Large intestine (tissue), 3 donors: ENCODE measurements around the gene PRICKLE1. TPM values are rescaled to one million over a fixed set of nuclear protein-coding genes. Genes with fewer than 3 reads are reported as not detected.

Experiments used
- DNase-seq, 2 donors: peaks; one replicate each; pipeline versions ENCODE4 v3.0.0 to v3.0.0-alpha.2; 2013
- H3K27ac ChIP-seq: one replicate; pipeline ENCODE4 v1.5.1; 2013; ENCODE audit warnings: low read length
- H3K27me3 ChIP-seq: 2 replicates; pipeline ENCODE4 v1.6.1; 2013; ENCODE audit warnings: low read length; ENCODE audit not compliant: control insufficient read depth, insufficient read depth
- H3K36me3 ChIP-seq: 2 replicates; pipeline ENCODE4 v1.6.1; 2013; ENCODE audit warnings: low read length; ENCODE audit not compliant: control insufficient read depth, insufficient read depth
- H3K4me1 ChIP-seq: one replicate; pipeline ENCODE4 v1.6.1; 2013; ENCODE audit warnings: low read length; ENCODE audit not compliant: control insufficient read depth, insufficient read depth
- H3K4me3 ChIP-seq: one replicate; pipeline ENCODE4 v1.5.1; 2013; ENCODE audit warnings: low read length
- H3K9me3 ChIP-seq: one replicate; pipeline ENCODE4 v1.6.1; 2013; ENCODE audit warnings: mild to moderate bottlenecking, low read depth, low read length, moderate library complexity; ENCODE audit not compliant: control insufficient read depth
- WGBS: methylation state at CpG from one replicate; pipeline ENCODE4 v1.1.5; 2013; ENCODE audit warnings: low lambda C conversion rate; ENCODE audit not compliant: insufficient coverage; 5-methylcytosine and 5-hydroxymethylcytosine counted together
- polyA plus RNA-seq: library from polyadenylated mRNA; unstranded; fragments of 120-200 nt; gene quantifications from one replicate; pipeline ENCODE4 v1.2.1, GENCODE V29; 2013

The PRICKLE1 gene
- polyA plus RNA-seq, 1 donor, result 6.0 TPM

GRCh38 chr12:42410340-42410739 lies 179.2 kb downstream of the PRICKLE1 start:
- no peak for DNase-seq
- Histone ChIP-seq H3K4me3 (no peak overlapping the region), H3K9me3 (no peaks in the 10 kb centered on the region), H3K36me3 (peaks cover 10% of the 10 kb centered on the region), H3K27me3 (no peaks in the 10 kb centered on the region), H3K27ac (no peak overlapping the region), H3K4me1 (no peaks in the 10 kb centered on the region)
- no CpG with 5 or more reads among the region's 1 CpG for WGBS

GRCh38 chr12:42409471-42409870 lies 180.1 kb downstream of the PRICKLE1 start:
- no peaks in the 10 kb centered on the region for H3K9me3 ChIP-seq
- no peaks in the 10 kb centered on the region for H3K4me1 ChIP-seq
- 67% methylated on average over 2 of the region's 2 CpGs for WGBS
- H3K4me3 ChIP-seq, result no peak overlapping the region
- no peak overlapping the region for H3K27ac ChIP-seq
- no peaks in the 10 kb centered on the region for H3K27me3 ChIP-seq
- peaks cover 10% of the 10 kb centered on the region for H3K36me3 ChIP-seq
- DNase-seq, result no peak

DNA sequence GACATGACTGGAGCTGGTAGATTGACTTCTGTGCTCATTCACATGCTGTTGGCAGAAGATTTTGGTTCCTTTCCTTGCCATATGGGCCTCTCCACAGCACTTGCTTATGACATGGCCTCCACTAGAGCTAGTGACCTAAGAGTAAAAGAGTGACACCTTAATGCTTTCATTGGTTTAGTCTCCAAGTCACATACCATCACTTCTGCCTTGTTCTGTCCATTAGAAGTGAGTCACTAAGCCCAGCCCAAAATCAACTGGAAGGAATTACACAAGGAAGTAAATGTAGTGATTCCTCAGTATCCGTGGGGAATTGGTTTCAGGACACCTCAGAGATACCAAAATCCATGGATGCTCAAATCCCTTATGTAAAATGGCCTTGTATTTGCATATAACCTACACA lies 182.2 kb downstream of the PRICKLE1 start:
- Histone ChIP-seq H3K4me1 (no peaks in the 10 kb centered on the region), H3K9me3 (no peaks in the 10 kb centered on the region), H3K27ac (no peak overlapping the region), H3K27me3 (no peaks in the 10 kb centered on the region), H3K36me3 (peaks cover 8% of the 10 kb centered on the region), H3K4me3 (no peak overlapping the region)
- WGBS, result no CpG with 5 or more reads among the region's 1 CpG
- no peak for DNase-seq
